ENCODE measurements around the gene TTR. TPM values are rescaled to one million over a fixed set of nuclear protein-coding genes. Genes with fewer than 3 reads are reported as not detected.

The TTR gene
- total and polyA plus RNA-seq, 2 of the 13 experiments (the other 11 are each of a cell fraction or from before 2014, with no cell fraction given), result 91.3 to 496 TPM

DNA sequence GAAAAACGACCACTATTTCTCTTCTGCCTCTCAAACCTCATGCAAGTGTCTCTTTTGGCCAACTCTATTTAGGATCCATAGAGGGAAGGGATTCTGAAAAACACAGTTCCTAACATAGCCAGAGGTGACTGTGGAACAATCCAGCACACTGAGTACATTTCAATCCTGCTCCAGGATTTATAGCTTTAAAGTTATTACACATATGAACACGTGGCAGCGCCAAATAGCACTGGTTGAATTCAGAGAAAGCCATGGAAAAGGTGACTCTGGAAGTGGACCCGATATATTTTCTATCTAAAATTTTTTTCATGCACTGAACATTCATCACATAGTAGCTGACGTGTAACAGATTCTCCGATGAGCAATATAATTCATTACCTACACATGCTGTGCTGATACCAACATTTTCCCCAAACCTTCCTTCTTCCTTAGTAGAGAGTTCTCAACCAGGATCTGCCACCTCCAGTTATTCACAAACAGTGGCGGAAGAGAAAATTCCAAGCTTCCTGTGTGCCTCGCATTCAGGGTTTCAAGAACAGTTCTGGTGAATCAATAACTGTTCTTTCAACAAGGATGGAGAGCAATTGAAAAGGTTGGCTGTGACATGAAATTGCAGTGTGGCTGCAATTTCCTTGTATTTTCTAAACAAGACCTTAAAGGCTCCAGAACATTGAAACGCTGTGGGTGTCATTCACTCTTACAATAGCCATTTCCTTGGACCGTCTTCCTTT lies 25.7 kb upstream of the TTR start:
- POLR2A ChIA-PET, result interaction anchor here (1.1 to 3.2 kb wide), 4 partner anchors 21 to 45 kb away, joined by 3 to 19 read pairs (median 4); partner anchors contain the start of gene TTR
- in situ Hi-C loops (cut with HindIII; ENCODE audit: extremely low pct_ligation_motif_present, low pct_unique_long_range_greater_than_20kb), result no loop called here
- TF ChIP-seq ZNF841 (CRISPR knock-in tag; IDR thresholded peaks at IDR 0.05; ENCODE audit: borderline replicate concordance), result no peak
- no peak for TF ChIP-seq ZNF569 (CRISPR knock-in tag; IDR thresholded peaks at IDR 0.05; ENCODE audit: borderline replicate concordance)
- no peak for TF ChIP-seq ZNF710 (CRISPR knock-in tag; IDR thresholded peaks at IDR 0.05; ENCODE audit: borderline replicate concordance)
- TF ChIP-seq, protein P1, sequence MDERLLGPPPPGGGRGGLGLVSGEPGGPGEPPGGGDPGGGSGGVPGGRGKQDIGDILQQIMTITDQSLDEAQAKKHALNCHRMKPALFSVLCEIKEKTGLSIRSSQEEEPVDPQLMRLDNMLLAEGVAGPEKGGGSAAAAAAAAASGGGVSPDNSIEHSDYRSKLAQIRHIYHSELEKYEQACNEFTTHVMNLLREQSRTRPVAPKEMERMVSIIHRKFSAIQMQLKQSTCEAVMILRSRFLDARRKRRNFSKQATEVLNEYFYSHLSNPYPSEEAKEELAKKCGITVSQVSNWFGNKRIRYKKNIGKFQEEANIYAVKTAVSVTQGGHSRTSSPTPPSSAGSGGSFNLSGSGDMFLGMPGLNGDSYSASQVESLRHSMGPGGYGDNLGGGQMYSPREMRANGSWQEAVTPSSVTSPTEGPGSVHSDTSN (CRISPR knock-in tag; IDR thresholded peaks at IDR 0.05), result no peak
- no peak for TF ChIP-seq CAMTA2 (CRISPR knock-in tag; IDR thresholded peaks at IDR 0.05; ENCODE audit: borderline replicate concordance)
- TF ChIP-seq ZNF431 (CRISPR knock-in tag; IDR thresholded peaks at IDR 0.05; ENCODE audit: borderline replicate concordance, low read depth), result no peak
- TF ChIP-seq ZNF224 (CRISPR knock-in tag; IDR thresholded peaks at IDR 0.05), result no peak
- no peak for TF ChIP-seq SMYD3 (CRISPR knock-in tag; IDR thresholded peaks at IDR 0.05)
- TF ChIP-seq, protein P2, sequence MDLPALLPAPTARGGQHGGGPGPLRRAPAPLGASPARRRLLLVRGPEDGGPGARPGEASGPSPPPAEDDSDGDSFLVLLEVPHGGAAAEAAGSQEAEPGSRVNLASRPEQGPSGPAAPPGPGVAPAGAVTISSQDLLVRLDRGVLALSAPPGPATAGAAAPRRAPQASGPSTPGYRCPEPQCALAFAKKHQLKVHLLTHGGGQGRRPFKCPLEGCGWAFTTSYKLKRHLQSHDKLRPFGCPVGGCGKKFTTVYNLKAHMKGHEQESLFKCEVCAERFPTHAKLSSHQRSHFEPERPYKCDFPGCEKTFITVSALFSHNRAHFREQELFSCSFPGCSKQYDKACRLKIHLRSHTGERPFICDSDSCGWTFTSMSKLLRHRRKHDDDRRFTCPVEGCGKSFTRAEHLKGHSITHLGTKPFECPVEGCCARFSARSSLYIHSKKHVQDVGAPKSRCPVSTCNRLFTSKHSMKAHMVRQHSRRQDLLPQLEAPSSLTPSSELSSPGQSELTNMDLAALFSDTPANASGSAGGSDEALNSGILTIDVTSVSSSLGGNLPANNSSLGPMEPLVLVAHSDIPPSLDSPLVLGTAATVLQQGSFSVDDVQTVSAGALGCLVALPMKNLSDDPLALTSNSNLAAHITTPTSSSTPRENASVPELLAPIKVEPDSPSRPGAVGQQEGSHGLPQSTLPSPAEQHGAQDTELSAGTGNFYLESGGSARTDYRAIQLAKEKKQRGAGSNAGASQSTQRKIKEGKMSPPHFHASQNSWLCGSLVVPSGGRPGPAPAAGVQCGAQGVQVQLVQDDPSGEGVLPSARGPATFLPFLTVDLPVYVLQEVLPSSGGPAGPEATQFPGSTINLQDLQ (CRISPR knock-in tag; IDR thresholded peaks at IDR 0.05), result no peak
- TF ChIP-seq KLF15 (CRISPR knock-in tag; IDR thresholded peaks at IDR 0.05; ENCODE audit: borderline replicate concordance), result no peak
- TF ChIP-seq TBP (CRISPR knock-in tag; IDR thresholded peaks at IDR 0.05), result no peak
- 0 out of 2 replicates have a peak, but pooled peaks have one; percentile 26 for TF ChIP-seq ZGPAT (CRISPR knock-in tag; IDR thresholded peaks at IDR 0.05)
- TF ChIP-seq ZNF788 (CRISPR knock-in tag; IDR thresholded peaks at IDR 0.05; ENCODE audit: borderline replicate concordance), result no peak
- no peak for TF ChIP-seq ZNF430 (CRISPR knock-in tag; IDR thresholded peaks at IDR 0.05)
- no peak for TF ChIP-seq ELK4 (CRISPR knock-in tag; IDR thresholded peaks at IDR 0.05; ENCODE audit: borderline replicate concordance)

More for the DNA sequence above, 25.7 kb upstream of the TTR start:
- Histone ChIP-seq H3K27ac (ENCODE audit: extremely low read length, insufficient read depth, low read length) (peak overlapping the region; percentile 56), H3K79me2 (ENCODE audit: insufficient read depth, low read length) (no peaks in the 10 kb centered on the region), H2AFZ (ENCODE audit: low read length) (peak overlapping the region; percentile 61), H3K4me1 (ENCODE audit: insufficient read depth, low read length) (peaks cover 53% of the 10 kb centered on the region), H3K36me3 (replicated peaks in 1 of 2; ENCODE audit: control insufficient read depth in 1 of 2, insufficient read depth in 2 of 2, low read length in 2 of 2) (no peaks in the 10 kb centered on the region), H3K9ac (ENCODE audit: insufficient read depth, low read depth, low read length) (0 out of 2 replicates have a peak overlapping the region, but pooled peaks have one; percentile 28), H3K27me3 (ENCODE audit: control insufficient read depth in 1 of 2, insufficient read depth in 2 of 2, low read length in 2 of 2) (no peaks in the 10 kb centered on the region), H3K9me3 (ENCODE audit: low read length) (no peaks in the 10 kb centered on the region), H4K20me1 (ENCODE audit: insufficient read depth, low read length) (no peaks in the 10 kb centered on the region), H3K4me3 (replicated peaks in 1 of 3; ENCODE audit: insufficient read depth in 1 of 3, low read depth in 2 of 3, low read length in 3 of 3) (peak overlapping the region; percentile 7 to 52 (median 23); a peak in 4 of 6 replicates), H3K4me2 (ENCODE audit: low read depth, low read length) (peak overlapping the region; percentile 75)
- FAIRE-seq (peak; percentile 48), ATAC-seq (peak; percentile 68), DNase-seq (ENCODE audit: low spot score) (no peak)
- no TSS peak for BruUV-seq (replicated peaks)
- WGBS (ENCODE audit: low lambda C conversion rate), result 35% methylated on average over 10 of the region's 10 CpGs
- CTCF ChIA-PET (ENCODE audit: low intra/inter-chr PET ratio, low total read pairs), result no interaction called here
- intact Hi-C loops (cut with micrococcal nuclease; ENCODE audit: unreplicated experiment), result no loop called here

Measured in HepG2 (cell line).